Measurements from ENCODE around the gene NCOA7. TPM values are rescaled to one million over a fixed set of nuclear protein-coding genes. Genes with fewer than 3 reads are reported as not detected.

The NCOA7 gene
- total and polyA plus RNA-seq, 8 donors, result 7.4 to 66.7 (median 14.1) TPM

GRCh38 chr6:125859727-125860126 lies 69.0 kb downstream of the NCOA7 start:
- ATAC-seq, result no peak
- no peak overlapping the region for H3K27ac ChIP-seq
- 90 to 93% methylated on average over 3 of the region's 3 CpGs for WGBS, 2 donors
- TF ChIP-seq, protein P1, sequence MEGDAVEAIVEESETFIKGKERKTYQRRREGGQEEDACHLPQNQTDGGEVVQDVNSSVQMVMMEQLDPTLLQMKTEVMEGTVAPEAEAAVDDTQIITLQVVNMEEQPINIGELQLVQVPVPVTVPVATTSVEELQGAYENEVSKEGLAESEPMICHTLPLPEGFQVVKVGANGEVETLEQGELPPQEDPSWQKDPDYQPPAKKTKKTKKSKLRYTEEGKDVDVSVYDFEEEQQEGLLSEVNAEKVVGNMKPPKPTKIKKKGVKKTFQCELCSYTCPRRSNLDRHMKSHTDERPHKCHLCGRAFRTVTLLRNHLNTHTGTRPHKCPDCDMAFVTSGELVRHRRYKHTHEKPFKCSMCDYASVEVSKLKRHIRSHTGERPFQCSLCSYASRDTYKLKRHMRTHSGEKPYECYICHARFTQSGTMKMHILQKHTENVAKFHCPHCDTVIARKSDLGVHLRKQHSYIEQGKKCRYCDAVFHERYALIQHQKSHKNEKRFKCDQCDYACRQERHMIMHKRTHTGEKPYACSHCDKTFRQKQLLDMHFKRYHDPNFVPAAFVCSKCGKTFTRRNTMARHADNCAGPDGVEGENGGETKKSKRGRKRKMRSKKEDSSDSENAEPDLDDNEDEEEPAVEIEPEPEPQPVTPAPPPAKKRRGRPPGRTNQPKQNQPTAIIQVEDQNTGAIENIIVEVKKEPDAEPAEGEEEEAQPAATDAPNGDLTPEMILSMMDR (IDR thresholded peaks at IDR 0.05), result no peak
- no peak overlapping the region for H3K4me3 ChIP-seq
- no peaks in the 10 kb centered on the region for H3K9me3 ChIP-seq
- no peak for DNase-seq
- FAIRE-seq, result no peak
- H3K4me1 ChIP-seq, result no peaks in the 10 kb centered on the region
- intact Hi-C loops (cut with DNase I), result no loop called here
- H3K27me3 ChIP-seq, result no peaks in the 10 kb centered on the region
- H3K36me3 ChIP-seq, result no peaks in the 10 kb centered on the region

GRCh38 chr6:125863023-125863422 lies 72.3 kb downstream of the NCOA7 start:
- H3K27me3 ChIP-seq, result no peaks in the 10 kb centered on the region
- ATAC-seq (no peak), DNase-seq (no peak), FAIRE-seq (no peak)
- H3K36me3 ChIP-seq, result no peaks in the 10 kb centered on the region
- TF ChIP-seq, protein P1 (IDR thresholded peaks at IDR 0.05), result no peak
- H3K27ac ChIP-seq, result no peak overlapping the region
- no peaks in the 10 kb centered on the region for H3K9me3 ChIP-seq
- no peaks in the 10 kb centered on the region for H3K4me1 ChIP-seq
- intact Hi-C loops (cut with DNase I), result no loop called here
- H3K4me3 ChIP-seq, result no peak overlapping the region

- no peak for FAIRE-seq
- intact Hi-C loops (cut with DNase I), result no loop called here
- Histone ChIP-seq H3K9me3 (no peaks in the 10 kb centered on the region), H3K27me3 (no peaks in the 10 kb centered on the region), H3K4me1 (peaks cover 5 to 11% (median 8%) of the 10 kb centered on the region in 3 donors), H3K36me3 (no peaks in the 10 kb centered on the region), H3K27ac (no peak overlapping the region), H3K4me3 (no peak overlapping the region)
- no peak for ATAC-seq
- no peak for DNase-seq
- 57 to 66% methylated on average over 4 of the region's 4 CpGs for WGBS, 2 donors
- TF ChIP-seq, protein P1 (IDR thresholded peaks at IDR 0.05), result no peak
These were observed 74.3 kb downstream of the NCOA7 start for GRCh38 chr6:125865015-125865414.

GRCh38 chr6:125866433-125866832 lies 75.7 kb downstream of the NCOA7 start:
- H3K36me3 ChIP-seq, result no peaks in the 10 kb centered on the region
- FAIRE-seq, result no peak
- ATAC-seq, result no peak
- intact Hi-C loops (cut with DNase I), result no loop called here
- no peak overlapping the region for H3K27ac ChIP-seq
- no peaks in the 10 kb centered on the region for H3K9me3 ChIP-seq
- TF ChIP-seq, protein P1 (IDR thresholded peaks at IDR 0.05), result no peak
- no peak for DNase-seq
- H3K27me3 ChIP-seq, result no peaks in the 10 kb centered on the region
- H3K4me1 ChIP-seq, result peaks cover 5 to 11% (median 11%) of the 10 kb centered on the region in 3 donors
- no peak overlapping the region for H3K4me3 ChIP-seq

DNA sequence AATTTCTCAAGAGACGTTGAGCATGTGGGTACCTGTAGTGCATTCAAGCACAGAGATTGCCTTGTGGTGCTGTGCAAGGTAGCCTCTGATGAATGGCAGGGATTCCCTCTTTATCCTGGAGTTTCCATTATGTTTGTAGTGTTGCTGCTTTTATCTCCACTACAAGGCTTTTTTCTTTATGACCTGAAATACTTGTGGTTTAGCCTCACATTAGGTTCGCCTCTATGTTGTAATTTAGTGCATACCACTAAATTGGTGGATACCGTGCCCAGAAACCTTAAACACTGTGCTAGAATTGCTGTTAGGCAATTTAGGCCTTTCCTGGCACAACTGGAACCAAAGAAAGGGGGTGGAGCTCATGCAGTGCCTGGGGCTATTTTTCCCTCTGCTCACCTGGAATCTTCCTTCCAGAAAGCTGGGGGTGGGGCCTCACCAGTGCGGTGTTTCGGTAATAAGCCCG lies 76.8 kb downstream of the NCOA7 start:
- no peak for DNase-seq

More for the DNA sequence above, 76.8 kb downstream of the NCOA7 start:
- FAIRE-seq (no peak), ATAC-seq (peak in 1 of 4 donors; percentile 28)
- WGBS, 2 donors, result 93 to 96% methylated on average over 6 of the region's 6 CpGs
- no peaks in the 10 kb centered on the region for H3K27me3 ChIP-seq
- H3K4me1 ChIP-seq, result peaks cover 5 to 11% (median 11%) of the 10 kb centered on the region in 3 donors
- no peak overlapping the region for H3K27ac ChIP-seq
- H3K36me3 ChIP-seq, result no peaks in the 10 kb centered on the region
- H3K9me3 ChIP-seq, result no peaks in the 10 kb centered on the region
- intact Hi-C loops (cut with DNase I), result no loop called here
- H3K4me3 ChIP-seq, result no peak overlapping the region
- TF ChIP-seq, protein P1 (IDR thresholded peaks at IDR 0.05), result no peak

Data from pancreas (tissue), 10 donors.